DOHH2 (cell line): ENCODE results near the gene SYNGR1.

Source experiments
- H3F3A ChIP-seq: fragments of 200-600 bp; sonication (generic), shearing (Covaris generic); 2 replicates; pipeline ENCODE4 v1.6.0; 2016; ENCODE audit warnings: antibody characterized with exemption, mild to moderate bottlenecking; ENCODE audit not compliant: control insufficient read depth, insufficient read depth
- H3K27ac ChIP-seq: fragments of 200-600 bp; sonication (generic); 2 replicates; pipeline ENCODE4 v1.5.1; 2014; ENCODE audit warnings: low read depth, mild to moderate bottlenecking, low read length, moderate library complexity
- H3K27me3 ChIP-seq: fragments of 200-600 bp; sonication (generic); 2 replicates; pipeline ENCODE4 v1.6.1; 2014; ENCODE audit warnings: mild to moderate bottlenecking, low read length, mixed read lengths; ENCODE audit not compliant: control insufficient read depth
- H3K36me3 ChIP-seq: fragments of 200-600 bp; sonication (generic); 2 replicates; pipeline ENCODE4 v1.6.1; 2014; ENCODE audit warnings: mild to moderate bottlenecking, low read length, moderate library complexity, mixed read lengths; ENCODE audit not compliant: control insufficient read depth
- H3K4me1 ChIP-seq: fragments of 200-600 bp; sonication (generic); 2 replicates; pipeline ENCODE4 v1.6.1; 2014; ENCODE audit warnings: mild to moderate bottlenecking, low read length, mixed read lengths; ENCODE audit not compliant: control insufficient read depth
- H3K4me2 ChIP-seq: fragments of 200-600 bp; sonication (generic); 2 replicates; pipeline ENCODE4 v1.6.0; 2014; ENCODE audit warnings: mild to moderate bottlenecking, low read length, moderate library complexity
- H3K4me3 ChIP-seq: fragments of 200-600 bp; sonication (generic); 2 replicates; pipeline ENCODE4 v1.5.1; 2014; ENCODE audit warnings: mild to moderate bottlenecking, low read length, mixed read lengths
- H3K79me2 ChIP-seq: fragments of 200-600 bp; sonication (generic); 2 replicates; pipeline ENCODE4 v1.6.1; 2014; ENCODE audit warnings: mild to moderate bottlenecking, low read length, mixed read lengths; ENCODE audit not compliant: control insufficient read depth
- H3K9me2 ChIP-seq: fragments of 200-600 bp; sonication (generic); replicated peaks from 2 replicates; pipeline ENCODE4 v1.6.1; 2014; ENCODE audit warnings: mild to moderate bottlenecking, low read length, mixed read lengths; ENCODE audit not compliant: control insufficient read depth
- H3K9me3 ChIP-seq: fragments of 200-600 bp; sonication (generic); 2 replicates; pipeline ENCODE4 v1.6.1; 2014; ENCODE audit warnings: antibody characterized with exemption, low read length, mixed read lengths; ENCODE audit not compliant: control insufficient read depth, insufficient read depth
- H4K20me1 ChIP-seq: fragments of 200-600 bp; sonication (generic); 2 replicates; pipeline ENCODE4 v1.6.0; 2014; ENCODE audit warnings: low read depth, mild to moderate bottlenecking, antibody characterized with exemption, low read length, moderate library complexity; ENCODE audit not compliant: control insufficient read depth, insufficient read depth
- EZH2phosphoT487 ChIP-seq: fragments of 200-600 bp; sonication (generic); IDR thresholded peaks from 2 replicates; pipeline ENCODE4 v1.6.1; 2017; ENCODE audit warnings: borderline replicate concordance, mild to moderate bottlenecking, antibody characterized with exemption, low read length, moderate library complexity, mixed read lengths
- TF ChIP-seq, protein P1 (sequence below): fragments of 200-600 bp; sonication (generic); IDR thresholded peaks from one replicate; pipeline ENCODE4 v1.5.1; 2014; ENCODE audit warnings: antibody characterized with exemption, mild to moderate bottlenecking, low read depth, low read length; ENCODE audit not compliant: poor library complexity, severe bottlenecking

SYNGR1 gene

DNA sequence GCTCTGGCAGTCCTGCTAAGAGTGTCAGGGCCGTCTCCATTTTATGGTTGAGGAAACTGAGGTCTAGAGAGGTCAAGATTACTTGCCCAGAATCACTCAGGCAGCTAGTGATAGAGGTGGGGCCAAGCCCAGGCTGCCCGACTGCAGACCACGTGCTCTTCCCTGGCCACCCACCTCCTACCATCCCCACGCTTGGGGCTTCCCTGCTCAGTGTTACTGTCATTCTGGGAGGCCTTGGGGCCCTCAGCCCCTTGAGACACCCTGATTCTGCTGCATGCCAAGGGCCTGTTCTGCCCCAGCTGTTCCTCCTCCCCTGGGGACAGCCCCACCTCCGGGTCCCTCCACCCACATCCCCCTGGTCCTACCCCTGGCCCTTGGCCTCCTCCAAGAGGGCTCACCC is 32.6 kb downstream of the SYNGR1 start:
- peaks cover 8% of the 10 kb centered on the region for H3K27me3 ChIP-seq
- H4K20me1 ChIP-seq: no peaks in the 10 kb centered on the region
- H3K9me2 ChIP-seq: no peaks in the 10 kb centered on the region
- no peak overlapping the region for H3K4me3 ChIP-seq
- H3K9me3 ChIP-seq: no peaks in the 10 kb centered on the region
- TF ChIP-seq, protein P1, sequence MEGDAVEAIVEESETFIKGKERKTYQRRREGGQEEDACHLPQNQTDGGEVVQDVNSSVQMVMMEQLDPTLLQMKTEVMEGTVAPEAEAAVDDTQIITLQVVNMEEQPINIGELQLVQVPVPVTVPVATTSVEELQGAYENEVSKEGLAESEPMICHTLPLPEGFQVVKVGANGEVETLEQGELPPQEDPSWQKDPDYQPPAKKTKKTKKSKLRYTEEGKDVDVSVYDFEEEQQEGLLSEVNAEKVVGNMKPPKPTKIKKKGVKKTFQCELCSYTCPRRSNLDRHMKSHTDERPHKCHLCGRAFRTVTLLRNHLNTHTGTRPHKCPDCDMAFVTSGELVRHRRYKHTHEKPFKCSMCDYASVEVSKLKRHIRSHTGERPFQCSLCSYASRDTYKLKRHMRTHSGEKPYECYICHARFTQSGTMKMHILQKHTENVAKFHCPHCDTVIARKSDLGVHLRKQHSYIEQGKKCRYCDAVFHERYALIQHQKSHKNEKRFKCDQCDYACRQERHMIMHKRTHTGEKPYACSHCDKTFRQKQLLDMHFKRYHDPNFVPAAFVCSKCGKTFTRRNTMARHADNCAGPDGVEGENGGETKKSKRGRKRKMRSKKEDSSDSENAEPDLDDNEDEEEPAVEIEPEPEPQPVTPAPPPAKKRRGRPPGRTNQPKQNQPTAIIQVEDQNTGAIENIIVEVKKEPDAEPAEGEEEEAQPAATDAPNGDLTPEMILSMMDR: no peak
- no peak for TF ChIP-seq EZH2phosphoT487
- H3K4me2 ChIP-seq: no peak overlapping the region
- H3K79me2 ChIP-seq: no peaks in the 10 kb centered on the region
- H3K36me3 ChIP-seq: no peaks in the 10 kb centered on the region
- no peak overlapping the region for H3K27ac ChIP-seq
- H3K4me1 ChIP-seq: no peaks in the 10 kb centered on the region
- no peaks in the 10 kb centered on the region for H3F3A ChIP-seq

DNA sequence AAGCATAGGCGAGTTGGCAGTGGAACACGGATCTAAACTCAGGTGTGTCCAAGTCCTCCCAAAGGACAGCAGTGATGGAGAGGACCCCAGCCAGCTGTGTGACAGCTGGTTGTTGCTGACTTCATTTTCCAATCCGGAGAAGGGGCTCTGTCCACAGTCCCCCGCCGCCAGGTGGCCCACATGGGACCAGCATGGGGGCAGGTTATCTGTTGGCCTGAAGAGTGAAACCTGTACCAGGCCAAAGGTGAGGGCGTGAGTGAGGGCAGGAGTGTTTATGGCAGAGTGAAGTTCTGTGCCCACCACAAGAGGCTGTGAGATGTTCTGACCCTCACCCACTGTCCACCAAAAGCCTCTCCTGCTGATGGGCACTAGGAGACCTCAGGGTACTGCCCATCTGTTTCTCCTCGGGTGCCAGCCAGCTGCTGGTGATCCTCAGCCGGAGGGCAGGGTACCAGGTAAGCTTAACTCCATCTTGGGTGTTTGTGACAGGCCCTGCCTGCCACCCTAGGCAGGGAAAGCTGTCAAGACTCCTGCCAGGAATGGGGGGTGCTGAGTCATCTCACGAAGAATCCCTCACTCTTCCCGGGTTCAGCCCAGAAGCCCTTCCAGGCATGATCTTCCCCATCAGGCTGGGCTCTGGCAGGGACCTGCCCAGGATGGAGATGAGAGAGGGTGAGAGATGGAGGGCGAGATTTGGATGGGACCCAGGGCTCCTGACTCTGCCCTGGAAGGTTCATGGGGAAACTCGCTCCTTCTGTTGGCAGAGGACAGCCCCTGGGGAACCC is 34.2 kb downstream of the SYNGR1 start:
- TF ChIP-seq EZH2phosphoT487: no peak
- TF ChIP-seq, protein P1: no peak

DNA sequence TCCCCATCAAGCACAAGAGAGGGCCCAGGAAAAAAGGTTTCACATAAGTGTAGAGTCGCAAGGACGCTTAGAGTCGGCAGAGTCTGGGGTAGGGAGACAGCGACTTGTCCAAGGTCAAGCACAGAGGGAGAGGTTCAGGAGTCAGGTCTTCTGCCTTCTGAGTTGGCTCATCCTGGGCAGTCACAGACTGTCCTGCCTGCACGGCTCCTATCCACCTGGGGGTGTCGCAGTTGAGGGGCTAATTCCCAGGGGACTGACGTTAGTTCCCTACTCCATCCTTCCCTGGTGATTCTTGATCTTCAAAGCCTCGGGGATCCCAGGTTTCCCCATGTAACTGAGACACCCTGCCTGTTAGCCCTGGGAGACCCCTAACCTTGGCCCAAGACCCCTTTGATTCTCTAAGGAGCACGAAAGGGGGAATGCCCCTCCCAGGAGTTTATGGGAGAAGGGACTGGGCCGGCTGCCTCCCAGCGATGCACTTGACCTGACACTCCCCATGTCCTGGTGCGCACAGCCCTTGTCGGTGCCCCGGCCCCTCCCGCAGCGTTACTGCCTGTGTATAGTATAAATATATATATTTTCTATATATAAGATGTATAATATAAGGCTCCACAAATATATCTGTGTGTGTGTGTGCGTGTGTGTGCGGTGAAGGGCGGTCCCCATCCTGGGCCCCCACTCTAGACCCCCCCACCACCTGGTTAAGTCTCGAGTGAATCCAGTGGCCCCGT is 35.1 kb downstream of the SYNGR1 start:
- H3K9me3 ChIP-seq: no peaks in the 10 kb centered on the region
- H4K20me1 ChIP-seq: no peaks in the 10 kb centered on the region
- H3K36me3 ChIP-seq: no peaks in the 10 kb centered on the region
- H3F3A ChIP-seq: 0 out of 2 replicates have a peak, but pooled peaks cover 3% of the 10 kb centered on the region
- H3K27me3 ChIP-seq: peaks cover 8% of the 10 kb centered on the region
- H3K9me2 ChIP-seq: no peaks in the 10 kb centered on the region
- no peak overlapping the region for H3K4me2 ChIP-seq
- H3K27ac ChIP-seq: no peak overlapping the region
- no peaks in the 10 kb centered on the region for H3K79me2 ChIP-seq
- H3K4me3 ChIP-seq: no peak overlapping the region
- no peak for TF ChIP-seq EZH2phosphoT487
- TF ChIP-seq, protein P1: peak; percentile 64
- no peaks in the 10 kb centered on the region for H3K4me1 ChIP-seq

More for the DNA sequence above, 34.2 kb downstream of the SYNGR1 start:
- H4K20me1 ChIP-seq: no peaks in the 10 kb centered on the region
- H3K36me3 ChIP-seq: no peaks in the 10 kb centered on the region
- no peak overlapping the region for H3K4me2 ChIP-seq
- H3K27me3 ChIP-seq: peaks cover 8% of the 10 kb centered on the region
- no peak overlapping the region for H3K4me3 ChIP-seq
- H3K79me2 ChIP-seq: no peaks in the 10 kb centered on the region
- no peaks in the 10 kb centered on the region for H3F3A ChIP-seq
- H3K27ac ChIP-seq: no peak overlapping the region
- no peaks in the 10 kb centered on the region for H3K4me1 ChIP-seq
- no peaks in the 10 kb centered on the region for H3K9me3 ChIP-seq
- H3K9me2 ChIP-seq: no peaks in the 10 kb centered on the region
